D721Med (cell line): ENCODE data around the gene FGGY.

Experiments
- DNase-seq: peaks from one replicate; pipeline ENCODE4 v3.0.0; 2011; ENCODE audit warnings: low spot score; ENCODE audit not compliant: insufficient read length
- FAIRE-seq: peaks from 2 replicates; lab custom pipeline; 2011; peaks lifted over from hg19 to GRCh38; lab: Jason Lieb, UNC
- CTCF ChIP-seq: IDR thresholded peaks from 2 replicates; pipeline ENCODE4 v1.5.1; 2012; ENCODE audit warnings: mild to moderate bottlenecking, control low read depth; ENCODE audit not compliant: insufficient read depth; ENCODE audit errors: missing control alignments

Gene FGGY

GRCh38 chr1:59593798-59594790 lies 297.2 kb downstream of the FGGY start:
- no peak for FAIRE-seq
- DNase-seq: no peak
- TF ChIP-seq CTCF: no peak

- FAIRE-seq (no peak), DNase-seq (no peak)
- TF ChIP-seq CTCF: no peak
Measured at GRCh38 chr1:59595774-59596173, 298.9 kb downstream of the FGGY start.

- FAIRE-seq: no peak
- no peak for TF ChIP-seq CTCF
- no peak for DNase-seq
Measured at GRCh38 chr1:59596432-59596831, 299.5 kb downstream of the FGGY start.

GRCh38 chr1:59596956-59597355 lies 300.1 kb downstream of the FGGY start:
- DNase-seq: no peak
- FAIRE-seq: no peak
- no peak for TF ChIP-seq CTCF

GRCh38 chr1:59597420-59598119 lies 300.7 kb downstream of the FGGY start:
- TF ChIP-seq CTCF: no peak
- no peak for DNase-seq
- FAIRE-seq: no peak

- TF ChIP-seq CTCF: no peak
- no peak for FAIRE-seq
- DNase-seq: no peak
Measured at GRCh38 chr1:59598120-59598440, 301.2 kb downstream of the FGGY start.
